HCT116 (cell line): ENCODE results near the gene HNF4A. TPM values are rescaled to one million over a fixed set of nuclear protein-coding genes. Genes with fewer than 3 reads are reported as not detected.

Experiments used
- ATAC-seq: fragments of 200-7000 bp; cut with Tn5 transposase; 2 replicates; pipeline ENCODE4 v1.9.1; 2020; ENCODE audit warnings: mild to moderate bottlenecking, moderate library complexity
- BruUV-seq: library from RNA; stranded (reverse); fragments of 400-500 nt; replicated peaks from 2 replicates; lab custom pipeline; 2021; lab: Mats Ljungman, UMichigan
- CTCF ChIA-PET: fragments of 300-600 bp; sonication (Branson Sonifier 250); formaldehyde crosslinking; loops from one replicate; lab custom pipeline; 2021; ENCODE audit warnings: antibody characterized with exemption; lab: Charles Lee
- POLR2A ChIA-PET: fragments of 300-600, 350-600 bp; sonication (Branson Sonifier 250); formaldehyde crosslinking; loops from one replicate; lab custom pipeline; 2021; ENCODE audit warnings: antibody characterized with exemption; lab: Charles Lee
- RAD21 ChIA-PET, 2 experiments: fragments of 300-600 bp; sonication (Branson Sonifier 250); formaldehyde crosslinking; loops; one replicate each; lab custom pipeline; 2023; ENCODE audit warnings: low total read pairs in 2 of 2; ENCODE audit not compliant: uncharacterized antibody in 2 of 2, unreplicated experiment in 2 of 2, low non-redundant PET in 1 of 2; lab: Charles Lee
- DNase-seq: peaks from one replicate; pipeline ENCODE4 v3.0.0-alpha.2; 2010; ENCODE audit warnings: low read depth, low spot score
- H2AFZ ChIP-seq: fragments of 200-600 bp; shearing (Covaris generic), sonication (generic); 2 replicates; pipeline ENCODE4 v1.6.1; 2017; ENCODE audit warnings: low read depth, mixed run types, mixed read lengths, antibody characterized with exemption, low read length; ENCODE audit not compliant: poor library complexity, severe bottlenecking
- H3K27ac ChIP-seq: 2 replicates; pipeline ENCODE4 v1.5.1; 2012; ENCODE audit warnings: low read depth, low read length
- H3K27me3 ChIP-seq: fragments of 200-600 bp; sonication (generic); 2 replicates; pipeline ENCODE4 v1.6.1; 2016; ENCODE audit warnings: mixed run types, low read length, mixed read lengths; ENCODE audit not compliant: insufficient read depth
- H3K36me3 ChIP-seq, 2 experiments: fragments of 200-500 bp in 1 of 2; fragments of 200-600 bp in 1 of 2; sonication (Bioruptor generic) in 1 of 2; sonication (generic) in 1 of 2; 2 replicates each; pipeline versions ENCODE4 v1.5.1 to v1.6.1; 2014 to 2016; ENCODE audit warnings: low read length in 2 of 2, inconsistent platforms in 1 of 2, mixed read lengths in 1 of 2, mixed run types in 1 of 2; ENCODE audit not compliant: insufficient read depth in 2 of 2, control insufficient read depth in 1 of 2
- H3K4me1 ChIP-seq, 2 experiments: fragments of 200-600 bp in 1 of 2; sonication (generic) in 1 of 2; 2 replicates each; pipeline versions ENCODE4 v1.5.1 to v1.6.1; 2012 to 2017; ENCODE audit warnings: low read length in 2 of 2, inconsistent platforms in 1 of 2, mild to moderate bottlenecking in 1 of 2, mixed read lengths in 1 of 2, mixed run types in 1 of 2, moderate library complexity in 1 of 2; ENCODE audit not compliant: insufficient read depth in 2 of 2, control insufficient read depth in 1 of 2
- H3K4me2 ChIP-seq: fragments of 200-600 bp; sonication (generic); 2 replicates; pipeline ENCODE4 v1.6.1; 2017; ENCODE audit warnings: mixed run types, low read length, mixed read lengths
- H3K4me3 ChIP-seq, 2 experiments: fragments of 200-600 bp in 1 of 2; sonication (generic) in 1 of 2; replicated peaks in 1 of 2; 2 replicates each; pipeline ENCODE4 v1.5.1; 2011 to 2016; ENCODE audit warnings: low read length in 2 of 2, control low read depth in 1 of 2, low read depth in 1 of 2, mild to moderate bottlenecking in 1 of 2, mixed read lengths in 1 of 2, mixed run types in 1 of 2
- H3K79me2 ChIP-seq: fragments of 200-600 bp; sonication (generic); 2 replicates; pipeline ENCODE4 v1.6.1; 2017; ENCODE audit warnings: mild to moderate bottlenecking, mixed run types, low read length, moderate library complexity, mixed read lengths; ENCODE audit not compliant: insufficient read depth
- H3K9ac ChIP-seq: fragments of 200-600 bp; sonication (generic); 2 replicates; pipeline ENCODE4 v1.6.1; 2016; ENCODE audit warnings: low read length, mixed read lengths
- H3K9me2 ChIP-seq: fragments of 200-600 bp; sonication (generic), shearing (Covaris generic); 2 replicates; pipeline ENCODE4 v1.6.1; 2017; ENCODE audit warnings: mixed run types, mild to moderate bottlenecking, moderate library complexity; ENCODE audit not compliant: insufficient read depth
- H3K9me3 ChIP-seq, 2 experiments: fragments of 200-500 bp in 1 of 2; fragments of 200-600 bp in 1 of 2; sonication (Bioruptor generic) in 1 of 2; sonication (generic) in 1 of 2; 2 replicates each; pipeline ENCODE4 v1.6.1; 2014 to 2017; ENCODE audit warnings: low read length in 2 of 2, mixed read lengths in 2 of 2, inconsistent platforms in 1 of 2, low read depth in 1 of 2, mild to moderate bottlenecking in 1 of 2, mixed run types in 1 of 2, moderate library complexity in 1 of 2; ENCODE audit not compliant: control insufficient read depth in 1 of 2, insufficient read depth in 1 of 2
- H4K20me1 ChIP-seq: fragments of 200-600 bp; sonication (generic), shearing (Covaris generic); 2 replicates; pipeline ENCODE4 v1.6.1; 2017; ENCODE audit warnings: mixed run types, mild to moderate bottlenecking, moderate library complexity; ENCODE audit not compliant: insufficient read depth
- CBX3 ChIP-seq: IDR thresholded peaks from 2 replicates; pipeline ENCODE4 v1.6.1; 2012; ENCODE audit warnings: low read depth
- CEBPB ChIP-seq: IDR thresholded peaks from 2 replicates; pipeline ENCODE4 v1.6.1; 2012; ENCODE audit warnings: low read depth
- CTCF ChIP-seq, 3 experiments: fragments of 200-600 bp in 1 of 3; sonication (generic) in 1 of 3; IDR thresholded peaks in 2 of 3; conservative IDR thresholded peaks in 1 of 3; 2 replicates each; pipeline ENCODE4 v1.5.1; 2012 to 2017; ENCODE audit warnings: low read depth in 2 of 3, low read length in 2 of 3, antibody characterized with exemption in 1 of 3, borderline replicate concordance in 1 of 3, control low read depth in 1 of 3, mild to moderate bottlenecking in 1 of 3, mixed read lengths in 1 of 3, mixed run types in 1 of 3, moderate library complexity in 1 of 3; ENCODE audit not compliant: insufficient read depth in 1 of 3
- EGR1 ChIP-seq: IDR thresholded peaks from 2 replicates; pipeline ENCODE4 v1.6.1; 2012; ENCODE audit warnings: low read depth
- ELF1 ChIP-seq: IDR thresholded peaks from 2 replicates; pipeline ENCODE4 v1.6.1; 2012; ENCODE audit warnings: low read depth, borderline replicate concordance
- EZH2 ChIP-seq: fragments of 200-600 bp; sonication (generic); IDR thresholded peaks from 2 replicates; pipeline ENCODE4 v1.6.1; 2017; ENCODE audit warnings: antibody characterized with exemption, mixed run types
- EZH2phosphoT487 ChIP-seq: fragments of 200-600 bp; IDR thresholded peaks from 2 replicates; pipeline ENCODE4 v1.6.1; 2018; ENCODE audit warnings: antibody characterized with exemption, borderline replicate concordance
- FOSL1 ChIP-seq: IDR thresholded peaks from 2 replicates; pipeline ENCODE4 v1.6.1; 2012; ENCODE audit warnings: low read depth
- POLR2A ChIP-seq: IDR thresholded peaks from 2 replicates; pipeline ENCODE4 v1.7.0; 2011; ENCODE audit warnings: borderline replicate concordance; ENCODE audit not compliant: insufficient read depth, insufficient read length; ENCODE audit errors: extremely low read depth
- POLR2AphosphoS5 ChIP-seq: IDR thresholded peaks from 2 replicates; pipeline ENCODE4 v1.6.1; 2011; ENCODE audit warnings: mild to moderate bottlenecking, low read depth, low read length, moderate library complexity
- RAD21 ChIP-seq: IDR thresholded peaks from 2 replicates; pipeline ENCODE4 v1.6.1; 2012; ENCODE audit warnings: low read depth, mild to moderate bottlenecking
- SP1 ChIP-seq: IDR thresholded peaks from 2 replicates; pipeline ENCODE4 v1.6.1; 2012; ENCODE audit warnings: low read depth
- SRF ChIP-seq: IDR thresholded peaks from 2 replicates; pipeline ENCODE4 v1.6.1; 2012; ENCODE audit warnings: low read depth
- YY1 ChIP-seq: IDR thresholded peaks from 2 replicates; pipeline ENCODE4 v1.6.1; 2011; ENCODE audit warnings: low read length, low read depth, moderate library complexity, mild to moderate bottlenecking; ENCODE audit not compliant: insufficient replicate concordance; ENCODE audit errors: extremely low read depth
- intact Hi-C: fragments of 100-400 bp; cut with micrococcal nuclease; formaldehyde crosslinking; loops from 2 replicates; pipeline ENCODE4 v1.10.0; 2022
- total RNA-seq: library from RNA; stranded (reverse); gene quantifications from one replicate; pipeline ENCODE4 v1.2.1, GENCODE V29; 2021; ENCODE audit not compliant: unreplicated experiment
- TF ChIP-seq, protein P1 (sequence below): IDR thresholded peaks from 2 replicates; pipeline ENCODE4 v1.6.1; 2012; ENCODE audit warnings: low read depth
- TF ChIP-seq, protein P2 (sequence below): IDR thresholded peaks from 2 replicates; pipeline ENCODE4 v1.6.1; 2011; ENCODE audit warnings: mild to moderate bottlenecking, low read length, moderate library complexity; ENCODE audit not compliant: insufficient replicate concordance; ENCODE audit errors: extremely low read depth
- TF ChIP-seq, protein P3 (sequence below): IDR thresholded peaks from 2 replicates; pipeline ENCODE4 v1.6.1; 2012

The HNF4A gene
- total RNA-seq, 1 experiment from 2014 or later, result 7.4 TPM

GRCh38 chr20:44409132-44409600 lies 53.7 kb downstream of the HNF4A start:
- Histone ChIP-seq H3K27me3 (no peaks in the 10 kb centered on the region), H3K9me3 (no peaks in the 10 kb centered on the region), H4K20me1 (no peaks in the 10 kb centered on the region), H3K27ac (no peak overlapping the region), H2AFZ (no peak overlapping the region), H3K9me2 (no peaks in the 10 kb centered on the region), H3K4me1 (peaks cover 14 to 34% of the 10 kb centered on the region in 2 experiments), H3K36me3 (no peaks in the 10 kb centered on the region), H3K79me2 (no peaks in the 10 kb centered on the region), H3K4me2 (peak overlapping the region; percentile 36), H3K4me3 (no peak overlapping the region), H3K9ac (no peak overlapping the region)
- CTCF ChIA-PET, result no interaction called here
- intact Hi-C loops, result no loop called here
- RAD21 ChIA-PET, result no interaction called here
- no peak for DNase-seq
- no TSS peak for BruUV-seq
- POLR2A ChIA-PET, result no interaction called here
- ATAC-seq, result no peak
- TF ChIP-seq EZH2, result no peak
- TF ChIP-seq CEBPB, result no peak
- TF ChIP-seq POLR2A, result no peak
- TF ChIP-seq CTCF (IDR thresholded peaks at IDR 0.05 in 2 of 3, conservative IDR thresholded peaks at IDR 0.05 in 1 of 3; ENCODE audit: borderline replicate concordance in 1 of 3, insufficient read depth in 1 of 3, low read depth in 2 of 3, low read length in 2 of 3), result no peak
- TF ChIP-seq, protein P1, sequence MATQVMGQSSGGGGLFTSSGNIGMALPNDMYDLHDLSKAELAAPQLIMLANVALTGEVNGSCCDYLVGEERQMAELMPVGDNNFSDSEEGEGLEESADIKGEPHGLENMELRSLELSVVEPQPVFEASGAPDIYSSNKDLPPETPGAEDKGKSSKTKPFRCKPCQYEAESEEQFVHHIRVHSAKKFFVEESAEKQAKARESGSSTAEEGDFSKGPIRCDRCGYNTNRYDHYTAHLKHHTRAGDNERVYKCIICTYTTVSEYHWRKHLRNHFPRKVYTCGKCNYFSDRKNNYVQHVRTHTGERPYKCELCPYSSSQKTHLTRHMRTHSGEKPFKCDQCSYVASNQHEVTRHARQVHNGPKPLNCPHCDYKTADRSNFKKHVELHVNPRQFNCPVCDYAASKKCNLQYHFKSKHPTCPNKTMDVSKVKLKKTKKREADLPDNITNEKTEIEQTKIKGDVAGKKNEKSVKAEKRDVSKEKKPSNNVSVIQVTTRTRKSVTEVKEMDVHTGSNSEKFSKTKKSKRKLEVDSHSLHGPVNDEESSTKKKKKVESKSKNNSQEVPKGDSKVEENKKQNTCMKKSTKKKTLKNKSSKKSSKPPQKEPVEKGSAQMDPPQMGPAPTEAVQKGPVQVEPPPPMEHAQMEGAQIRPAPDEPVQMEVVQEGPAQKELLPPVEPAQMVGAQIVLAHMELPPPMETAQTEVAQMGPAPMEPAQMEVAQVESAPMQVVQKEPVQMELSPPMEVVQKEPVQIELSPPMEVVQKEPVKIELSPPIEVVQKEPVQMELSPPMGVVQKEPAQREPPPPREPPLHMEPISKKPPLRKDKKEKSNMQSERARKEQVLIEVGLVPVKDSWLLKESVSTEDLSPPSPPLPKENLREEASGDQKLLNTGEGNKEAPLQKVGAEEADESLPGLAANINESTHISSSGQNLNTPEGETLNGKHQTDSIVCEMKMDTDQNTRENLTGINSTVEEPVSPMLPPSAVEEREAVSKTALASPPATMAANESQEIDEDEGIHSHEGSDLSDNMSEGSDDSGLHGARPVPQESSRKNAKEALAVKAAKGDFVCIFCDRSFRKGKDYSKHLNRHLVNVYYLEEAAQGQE, result no peak
- TF ChIP-seq, protein P2, sequence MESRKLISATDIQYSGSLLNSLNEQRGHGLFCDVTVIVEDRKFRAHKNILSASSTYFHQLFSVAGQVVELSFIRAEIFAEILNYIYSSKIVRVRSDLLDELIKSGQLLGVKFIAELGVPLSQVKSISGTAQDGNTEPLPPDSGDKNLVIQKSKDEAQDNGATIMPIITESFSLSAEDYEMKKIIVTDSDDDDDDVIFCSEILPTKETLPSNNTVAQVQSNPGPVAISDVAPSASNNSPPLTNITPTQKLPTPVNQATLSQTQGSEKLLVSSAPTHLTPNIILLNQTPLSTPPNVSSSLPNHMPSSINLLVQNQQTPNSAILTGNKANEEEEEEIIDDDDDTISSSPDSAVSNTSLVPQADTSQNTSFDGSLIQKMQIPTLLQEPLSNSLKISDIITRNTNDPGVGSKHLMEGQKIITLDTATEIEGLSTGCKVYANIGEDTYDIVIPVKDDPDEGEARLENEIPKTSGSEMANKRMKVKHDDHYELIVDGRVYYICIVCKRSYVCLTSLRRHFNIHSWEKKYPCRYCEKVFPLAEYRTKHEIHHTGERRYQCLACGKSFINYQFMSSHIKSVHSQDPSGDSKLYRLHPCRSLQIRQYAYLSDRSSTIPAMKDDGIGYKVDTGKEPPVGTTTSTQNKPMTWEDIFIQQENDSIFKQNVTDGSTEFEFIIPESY, result no peak
- TF ChIP-seq FOSL1, result no peak
- no peak for TF ChIP-seq EGR1
- TF ChIP-seq RAD21, result no peak
- TF ChIP-seq SRF, result no peak
- TF ChIP-seq, protein P3, sequence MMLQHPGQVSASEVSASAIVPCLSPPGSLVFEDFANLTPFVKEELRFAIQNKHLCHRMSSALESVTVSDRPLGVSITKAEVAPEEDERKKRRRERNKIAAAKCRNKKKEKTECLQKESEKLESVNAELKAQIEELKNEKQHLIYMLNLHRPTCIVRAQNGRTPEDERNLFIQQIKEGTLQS, result no peak
- no peak for TF ChIP-seq ELF1
- no peak for TF ChIP-seq SP1
- no peak for TF ChIP-seq EZH2phosphoT487
- TF ChIP-seq POLR2AphosphoS5, result no peak
- no peak for TF ChIP-seq CBX3
- TF ChIP-seq YY1, result no peak
